ENCODE measurements around the gene SAMSN1.

Gene SAMSN1

DNA sequence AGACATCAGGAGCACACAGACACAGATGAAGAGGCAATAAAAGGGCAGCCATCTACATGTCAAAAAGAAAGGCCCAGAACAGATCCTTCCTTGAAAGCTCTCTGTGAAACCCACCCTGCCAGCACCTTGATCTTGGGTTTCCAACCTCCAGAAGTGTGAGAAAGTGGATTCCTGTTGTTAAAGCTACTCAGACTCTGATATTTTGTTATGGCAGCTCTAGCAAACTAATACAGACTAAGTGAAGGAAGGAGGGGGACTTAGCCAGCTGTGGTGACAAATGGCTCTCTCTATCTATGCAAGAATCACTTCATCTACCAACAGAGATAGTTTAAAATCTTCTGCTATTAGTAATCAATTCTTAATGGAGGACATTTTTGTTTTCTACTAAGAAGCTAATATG lies 10.4 kb downstream of the SAMSN1 start:
- DNase-seq (ENCODE audit: low read depth in 2 of 2): no peak
- TF ChIP-seq, protein P1, sequence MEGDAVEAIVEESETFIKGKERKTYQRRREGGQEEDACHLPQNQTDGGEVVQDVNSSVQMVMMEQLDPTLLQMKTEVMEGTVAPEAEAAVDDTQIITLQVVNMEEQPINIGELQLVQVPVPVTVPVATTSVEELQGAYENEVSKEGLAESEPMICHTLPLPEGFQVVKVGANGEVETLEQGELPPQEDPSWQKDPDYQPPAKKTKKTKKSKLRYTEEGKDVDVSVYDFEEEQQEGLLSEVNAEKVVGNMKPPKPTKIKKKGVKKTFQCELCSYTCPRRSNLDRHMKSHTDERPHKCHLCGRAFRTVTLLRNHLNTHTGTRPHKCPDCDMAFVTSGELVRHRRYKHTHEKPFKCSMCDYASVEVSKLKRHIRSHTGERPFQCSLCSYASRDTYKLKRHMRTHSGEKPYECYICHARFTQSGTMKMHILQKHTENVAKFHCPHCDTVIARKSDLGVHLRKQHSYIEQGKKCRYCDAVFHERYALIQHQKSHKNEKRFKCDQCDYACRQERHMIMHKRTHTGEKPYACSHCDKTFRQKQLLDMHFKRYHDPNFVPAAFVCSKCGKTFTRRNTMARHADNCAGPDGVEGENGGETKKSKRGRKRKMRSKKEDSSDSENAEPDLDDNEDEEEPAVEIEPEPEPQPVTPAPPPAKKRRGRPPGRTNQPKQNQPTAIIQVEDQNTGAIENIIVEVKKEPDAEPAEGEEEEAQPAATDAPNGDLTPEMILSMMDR (IDR thresholded peaks at IDR 0.05; ENCODE audit: low read depth, low read length): no peak

DNA sequence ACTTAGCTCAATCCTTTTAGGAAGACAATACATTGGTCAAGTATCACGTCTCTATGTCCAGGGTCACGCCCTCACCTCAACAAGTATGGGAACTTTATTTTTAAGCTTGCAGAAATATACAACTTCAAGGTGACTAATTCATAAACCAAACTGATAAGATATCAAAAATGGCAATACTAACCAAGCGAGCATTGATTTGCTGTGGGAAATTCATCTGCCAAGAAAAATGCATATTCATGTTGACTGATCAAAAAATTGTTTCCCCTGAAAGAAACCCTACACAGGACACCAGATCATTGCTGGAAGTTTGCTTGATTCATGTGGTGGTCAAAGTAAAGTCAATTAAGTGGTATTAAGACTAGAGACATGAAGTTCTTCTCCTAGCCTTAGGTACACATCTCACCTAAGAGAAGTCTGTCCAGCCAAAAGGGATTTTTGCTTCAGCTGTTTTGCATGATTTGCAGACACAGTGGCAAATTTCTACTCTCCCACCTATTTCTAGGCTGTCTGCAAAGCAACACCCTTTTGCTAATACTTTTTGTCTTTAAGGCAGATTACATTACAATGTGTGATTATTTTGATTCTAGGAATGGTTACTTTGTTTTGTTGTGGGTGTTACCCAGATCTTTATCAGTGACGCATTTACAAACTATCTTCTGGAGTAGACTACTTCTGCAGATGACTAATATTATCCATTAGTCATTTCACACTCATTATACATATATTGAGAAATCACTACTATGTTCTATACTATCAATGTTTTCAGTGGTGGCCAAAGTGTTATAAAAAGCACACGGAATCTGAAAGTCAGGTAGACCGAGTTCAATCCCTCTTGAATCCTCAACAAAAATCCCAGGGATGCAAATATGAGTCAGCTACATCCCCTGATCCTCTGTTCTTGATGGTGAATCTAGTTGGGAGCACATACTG lies 12.4 kb downstream of the SAMSN1 start:
- TF ChIP-seq, protein P1 (IDR thresholded peaks at IDR 0.05; ENCODE audit: low read depth, low read length): no peak

More for the DNA sequence above, 10.4 kb downstream of the SAMSN1 start:
- H3K4me3 ChIP-seq (replicated peaks in 1 of 2; ENCODE audit: low read depth in 2 of 2, low read length in 2 of 2): no peak overlapping the region

DNA sequence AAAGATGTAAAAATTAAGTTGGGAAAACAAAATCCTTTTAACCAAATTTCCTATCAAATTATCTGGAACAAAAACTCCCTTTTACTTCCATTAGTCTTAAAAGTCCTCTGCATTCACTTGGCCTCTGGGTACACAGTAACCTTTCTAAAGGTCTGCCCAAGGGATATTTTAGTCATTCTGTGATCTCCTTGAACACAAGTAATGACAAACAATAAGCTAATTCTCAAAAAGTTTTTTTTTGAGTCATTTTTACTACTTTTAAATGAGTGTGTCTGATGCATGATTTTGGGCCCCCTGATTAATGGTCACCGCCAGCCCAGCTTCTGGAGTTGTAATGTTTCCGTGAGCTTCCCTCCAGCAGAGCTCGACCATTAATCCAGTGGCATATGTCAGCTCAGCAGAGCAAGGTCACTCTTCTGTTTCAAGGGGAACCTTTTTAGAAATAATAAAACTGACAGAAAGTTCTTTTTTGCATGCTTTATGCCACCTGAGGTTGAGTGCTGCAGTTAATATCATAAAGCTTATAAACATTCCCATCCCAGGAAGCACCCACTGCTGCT lies 14.3 kb downstream of the SAMSN1 start:
- no peak for DNase-seq (ENCODE audit: low read depth in 2 of 2)
- TF ChIP-seq, protein P1 (IDR thresholded peaks at IDR 0.05; ENCODE audit: low read depth, low read length): no peak
- H3K4me3 ChIP-seq (replicated peaks in 1 of 2; ENCODE audit: low read depth in 2 of 2, low read length in 2 of 2): no peak overlapping the region

More for the DNA sequence above, 12.4 kb downstream of the SAMSN1 start:
- H3K4me3 ChIP-seq (replicated peaks in 1 of 2; ENCODE audit: low read depth in 2 of 2, low read length in 2 of 2): no peak overlapping the region
- DNase-seq (ENCODE audit: low read depth in 2 of 2): peak; percentile 55 to 91

DNA sequence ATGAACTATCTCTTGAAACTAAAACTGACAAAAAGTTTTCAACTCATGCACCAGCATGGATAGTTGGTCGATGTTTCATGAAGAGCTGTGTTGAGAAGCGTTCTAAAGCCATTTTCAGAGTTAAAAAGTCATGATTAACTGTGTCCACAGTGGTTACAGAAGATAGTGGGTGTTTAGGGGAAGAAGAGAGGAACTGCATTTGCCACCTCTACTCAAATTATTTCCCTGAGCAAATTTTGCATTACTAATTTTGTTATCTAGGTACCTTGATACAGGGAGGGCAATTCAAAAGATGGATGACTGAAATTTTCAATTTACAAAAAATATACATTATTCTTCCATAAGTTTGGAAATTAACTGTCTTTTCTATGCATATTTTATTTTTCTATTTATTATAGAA lies 15.5 kb downstream of the SAMSN1 start:
- DNase-seq (ENCODE audit: low read depth in 2 of 2): no peak
- TF ChIP-seq, protein P1 (IDR thresholded peaks at IDR 0.05; ENCODE audit: low read depth, low read length): no peak
- H3K4me3 ChIP-seq (replicated peaks in 1 of 2; ENCODE audit: low read depth in 2 of 2, low read length in 2 of 2): no peak overlapping the region

DNA sequence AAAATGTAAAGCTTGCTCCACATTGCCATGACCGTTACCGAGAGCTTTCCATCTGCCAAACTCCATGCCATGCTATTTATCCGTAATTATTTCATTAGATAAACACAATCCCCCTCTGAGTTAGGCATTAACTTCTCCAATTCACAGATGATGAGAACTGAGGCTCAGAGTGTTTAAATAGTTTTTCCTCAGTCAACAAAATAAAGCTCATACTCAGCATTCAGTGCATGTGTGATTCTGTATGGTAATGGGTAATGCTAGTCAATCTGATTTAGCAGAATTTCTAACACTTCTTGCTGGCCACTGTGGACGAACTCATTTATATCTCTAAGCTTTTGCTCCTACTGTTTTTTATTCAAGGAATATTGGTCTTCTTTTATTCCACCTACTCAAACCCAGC lies 17.3 kb downstream of the SAMSN1 start:
- DNase-seq (ENCODE audit: low read depth in 2 of 2): no peak
- TF ChIP-seq, protein P1 (IDR thresholded peaks at IDR 0.05; ENCODE audit: low read depth, low read length): no peak

DNA sequence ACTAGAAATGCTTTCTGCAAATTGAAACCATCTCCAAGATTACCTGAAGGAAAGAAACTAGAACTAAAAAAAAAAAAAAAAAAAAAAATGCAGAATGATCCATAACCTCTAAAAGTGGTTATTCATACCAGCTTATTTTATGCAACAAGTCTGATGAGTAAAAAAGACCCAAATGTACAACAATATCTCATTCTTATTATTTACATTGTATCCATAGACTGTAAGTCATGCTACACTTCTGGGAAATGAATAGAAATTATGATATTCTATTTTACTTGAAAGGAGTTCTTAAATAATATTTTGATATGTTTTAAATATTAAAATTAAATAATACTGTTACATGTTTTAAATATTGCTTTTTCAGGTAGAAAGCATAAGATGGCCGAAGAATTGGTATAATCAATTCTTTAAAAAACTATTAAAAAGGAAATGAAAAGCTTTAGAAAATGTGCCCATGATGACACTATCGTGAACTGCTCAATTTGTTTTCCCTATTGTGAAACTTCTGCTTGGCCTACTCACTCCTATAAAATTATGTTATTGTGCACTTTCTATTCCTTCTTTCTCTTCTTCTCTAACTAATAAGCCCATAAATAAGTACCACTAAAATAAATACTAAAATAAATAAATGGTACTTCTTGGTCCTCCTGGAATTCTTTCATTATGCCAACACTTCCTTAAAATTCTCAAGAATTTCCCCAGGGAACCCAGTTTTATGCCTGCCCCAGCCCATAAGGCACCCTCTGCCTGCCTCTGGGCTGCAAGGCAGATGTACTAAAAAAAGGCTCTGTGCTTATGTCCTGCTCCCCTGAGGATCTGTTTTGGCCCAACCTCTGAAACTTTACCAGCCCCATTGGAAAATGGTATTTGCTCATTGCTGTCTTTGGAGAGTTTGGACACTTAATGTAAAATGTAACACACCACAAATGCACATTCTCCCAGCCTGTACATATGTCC lies 18.1 kb downstream of the SAMSN1 start:
- no peak overlapping the region for H3K4me3 ChIP-seq (replicated peaks in 1 of 2; ENCODE audit: low read depth in 2 of 2, low read length in 2 of 2)
- peak in 1 of 2 donors; percentile 44 for DNase-seq (ENCODE audit: low read depth in 2 of 2)
- TF ChIP-seq, protein P1 (IDR thresholded peaks at IDR 0.05; ENCODE audit: low read depth, low read length): no peak

More for the DNA sequence above, 17.3 kb downstream of the SAMSN1 start:
- H3K4me3 ChIP-seq (replicated peaks in 1 of 2; ENCODE audit: low read depth in 2 of 2, low read length in 2 of 2): no peak overlapping the region
